SIG-M5 treated with dmso at 0.1 percent for 504 hours (cell line): ENCODE measurements around the gene ZNF217.
"Not testable (repeated sequence)": the region's sequence is repeated elsewhere in the genome, so short reads cannot be mapped to it uniquely, and the experiment has no call there.

Source experiments
- DNase-seq: peaks from one replicate; lab custom pipeline; 2025; ENCODE audit not compliant: unreplicated experiment; lab: John Stamatoyannopoulos, UW

Gene ZNF217

DNA sequence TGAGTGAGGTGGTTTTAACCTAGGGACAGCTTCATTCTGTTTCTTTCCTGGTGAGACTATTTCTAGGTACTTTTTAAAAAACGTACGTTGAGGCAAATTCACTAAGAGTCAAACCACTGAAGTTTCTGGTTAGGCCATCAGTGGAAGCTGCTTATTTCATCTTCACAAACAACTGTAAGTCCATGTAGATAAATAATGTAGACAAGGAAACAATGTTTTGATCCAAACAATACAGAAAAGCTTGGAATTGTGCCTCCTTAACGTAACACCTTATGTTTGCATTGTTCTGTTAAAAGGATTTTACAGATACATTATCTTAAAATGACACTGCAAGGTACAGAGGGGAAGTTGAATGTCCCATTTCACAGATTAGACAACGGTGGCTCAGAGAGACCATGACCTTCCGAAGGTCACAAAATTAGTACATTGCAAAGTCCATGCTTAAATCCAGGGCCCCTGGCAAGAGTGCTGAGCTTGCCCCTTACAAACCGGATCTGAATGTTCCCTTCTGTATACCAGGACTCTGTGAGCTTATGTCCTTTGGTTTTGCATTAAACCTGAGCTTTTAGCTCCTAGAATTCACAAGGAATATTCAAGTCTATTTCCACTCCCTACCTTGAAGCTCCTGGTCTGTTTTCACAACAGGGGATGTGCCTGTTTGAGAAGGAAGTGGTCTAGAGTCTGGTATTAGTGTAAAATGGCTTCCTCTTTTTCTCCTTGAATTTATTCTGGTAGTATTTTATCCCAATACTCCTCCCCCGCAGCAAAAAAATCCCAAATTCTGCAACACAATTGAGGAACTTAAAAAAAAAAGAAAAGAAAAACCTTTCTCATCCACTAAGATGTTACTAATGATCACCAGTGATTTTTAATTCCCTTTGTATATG is 28.9 kb upstream of the ZNF217 start:
- DNase-seq, result peak; percentile 95

DNA sequence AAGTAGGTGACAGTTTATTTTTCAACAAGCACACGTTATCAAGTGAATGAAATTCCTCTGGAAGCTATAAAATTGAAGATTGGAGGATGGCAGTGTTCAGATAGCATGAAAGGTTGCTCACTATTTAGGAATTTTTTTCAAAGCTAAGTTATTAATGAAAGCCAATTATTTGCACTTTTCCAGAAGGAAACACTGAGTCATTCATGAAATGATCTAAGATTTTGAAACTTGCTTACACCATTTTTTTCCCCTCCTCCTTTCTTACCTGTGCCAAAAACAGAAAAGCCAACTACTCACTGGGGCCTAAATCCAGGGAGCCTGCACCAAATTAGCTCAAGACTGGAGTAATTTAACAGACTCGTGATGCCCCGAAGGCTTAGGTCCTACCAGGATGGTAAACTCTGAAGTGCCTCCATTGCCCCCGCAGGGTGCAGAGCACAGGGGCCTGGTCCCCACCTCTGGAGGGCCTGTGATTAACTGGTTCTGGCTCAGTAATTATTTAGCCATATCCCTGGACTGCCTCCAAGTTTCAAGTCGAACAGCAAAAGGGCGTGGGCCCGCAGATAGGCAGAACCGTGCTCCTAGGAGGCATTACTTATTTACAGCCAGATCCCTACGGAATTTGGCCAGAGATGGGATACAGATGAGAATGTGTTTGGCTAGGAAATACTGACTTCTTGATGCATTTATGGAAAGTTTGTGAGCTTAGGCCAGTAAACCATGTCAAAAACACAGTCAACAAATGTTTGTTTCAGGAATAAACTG is 28.0 kb upstream of the ZNF217 start:
- DNase-seq, result peak; percentile 100

DNA sequence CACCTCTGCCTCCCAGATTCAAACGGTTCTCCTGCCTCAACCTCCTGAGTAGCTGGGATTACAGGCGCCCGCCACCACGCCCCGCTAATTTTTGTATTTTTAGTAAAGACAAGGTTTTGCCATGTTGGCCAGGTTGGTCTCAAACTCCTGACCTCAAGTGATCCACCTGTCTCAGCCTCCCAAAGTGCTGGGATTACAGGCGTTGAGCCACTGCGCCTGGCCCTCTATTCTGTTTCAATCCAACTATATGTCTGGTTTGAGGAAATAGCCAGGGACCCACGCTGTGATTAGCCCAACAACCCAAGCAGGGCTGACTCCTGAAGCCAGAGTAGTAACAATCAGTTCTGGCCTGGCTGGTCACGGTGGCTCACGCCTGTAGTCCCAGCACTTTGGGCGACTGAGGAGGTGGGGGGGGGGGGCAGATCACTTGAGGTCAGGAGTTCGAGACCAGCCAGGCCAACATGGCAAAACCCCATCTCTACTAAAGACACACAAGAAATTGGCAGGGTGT is 24.9 kb upstream of the ZNF217 start:
- not testable (repeated sequence) for DNase-seq

DNA sequence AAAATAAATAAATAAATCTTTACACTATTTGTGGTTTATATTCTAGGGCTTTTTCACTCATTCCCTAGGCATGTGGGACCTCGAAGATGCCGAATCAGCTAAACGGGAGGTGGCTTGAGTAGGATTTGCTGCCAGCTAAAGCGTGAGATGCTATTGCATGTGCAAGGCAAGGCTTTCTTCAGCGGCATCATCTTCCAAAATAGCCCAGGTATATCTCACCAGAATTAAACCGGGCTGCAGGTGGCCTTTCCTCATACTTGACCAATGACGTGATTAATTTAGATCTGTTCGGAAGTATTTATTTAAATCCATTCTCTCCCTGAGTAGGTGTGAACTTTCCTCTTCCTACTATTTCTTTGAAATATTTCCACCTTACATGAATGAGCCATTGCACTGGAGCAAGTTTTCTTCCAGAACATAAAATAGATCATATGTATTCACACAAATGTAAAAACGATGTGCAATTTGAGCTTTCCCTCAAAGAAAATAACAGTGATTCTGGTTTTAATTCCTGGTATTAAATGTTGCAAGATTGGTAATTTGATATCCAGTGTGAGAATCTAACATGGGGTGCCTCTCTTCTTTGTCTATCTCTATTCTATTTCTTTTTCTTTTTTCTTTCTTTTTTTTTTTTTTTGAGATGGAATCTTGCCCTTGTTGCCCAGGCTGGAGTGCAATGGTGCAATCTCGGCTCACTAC is 24.3 kb upstream of the ZNF217 start:
- DNase-seq, result no peak

DNA sequence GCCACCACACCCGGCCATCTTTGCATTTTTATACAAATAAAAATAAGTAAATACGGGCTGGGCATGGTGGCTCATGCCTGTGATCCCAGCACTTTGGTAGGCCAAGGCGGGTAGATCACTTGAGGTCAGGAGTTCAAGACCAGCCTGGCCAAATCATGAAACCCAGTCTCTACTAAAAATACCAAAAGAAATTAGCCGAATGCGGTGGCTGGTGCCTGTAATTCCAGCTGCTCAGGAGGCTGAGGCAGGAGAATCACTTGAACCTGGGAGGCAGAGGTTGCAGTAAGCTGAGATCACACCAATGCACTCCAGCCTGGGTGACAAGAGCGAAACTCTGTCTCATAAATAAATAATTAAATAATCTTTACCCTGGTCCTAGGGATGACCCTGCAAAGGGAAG is 22.9 kb upstream of the ZNF217 start:
- DNase-seq, result not testable (repeated sequence)

DNA sequence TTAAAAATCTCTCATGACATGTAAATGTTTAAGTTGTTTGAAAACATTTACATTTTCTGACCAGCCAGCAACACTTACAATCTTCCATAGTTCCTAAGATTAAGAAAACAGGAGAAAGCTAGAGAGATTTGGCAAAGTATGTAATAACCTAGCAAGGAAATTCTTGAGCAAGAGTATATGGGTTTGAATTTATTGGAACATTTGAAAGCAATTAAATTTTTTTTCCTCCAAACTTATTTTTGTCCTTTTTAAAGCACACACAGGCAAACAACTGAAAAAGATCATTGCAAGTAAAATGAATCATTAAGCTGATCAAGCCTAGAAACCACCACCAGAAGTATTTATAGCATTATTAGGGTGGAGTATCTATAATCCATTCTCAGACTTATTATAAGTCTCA is 20.1 kb upstream of the ZNF217 start:
- DNase-seq, result no peak

DNA sequence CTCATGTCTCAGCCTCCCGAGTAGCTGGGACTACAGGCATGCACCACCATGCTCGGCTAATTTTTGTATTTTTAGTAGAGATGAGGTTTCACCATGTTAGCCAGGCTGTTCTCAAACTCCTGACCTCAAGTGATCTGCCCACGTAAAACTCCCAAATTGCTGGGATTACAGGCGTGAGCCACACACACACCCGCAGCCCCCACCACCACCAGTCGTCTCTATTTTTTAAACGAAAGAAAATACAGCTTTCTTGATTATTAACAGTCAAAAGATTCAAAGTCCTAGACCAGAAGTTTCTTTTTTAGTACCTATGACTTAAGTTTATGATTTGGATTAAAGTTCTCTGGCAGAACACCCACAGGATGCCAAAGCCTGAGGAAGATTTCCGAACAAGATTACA is 18.6 kb upstream of the ZNF217 start:
- not testable (repeated sequence) for DNase-seq

DNA sequence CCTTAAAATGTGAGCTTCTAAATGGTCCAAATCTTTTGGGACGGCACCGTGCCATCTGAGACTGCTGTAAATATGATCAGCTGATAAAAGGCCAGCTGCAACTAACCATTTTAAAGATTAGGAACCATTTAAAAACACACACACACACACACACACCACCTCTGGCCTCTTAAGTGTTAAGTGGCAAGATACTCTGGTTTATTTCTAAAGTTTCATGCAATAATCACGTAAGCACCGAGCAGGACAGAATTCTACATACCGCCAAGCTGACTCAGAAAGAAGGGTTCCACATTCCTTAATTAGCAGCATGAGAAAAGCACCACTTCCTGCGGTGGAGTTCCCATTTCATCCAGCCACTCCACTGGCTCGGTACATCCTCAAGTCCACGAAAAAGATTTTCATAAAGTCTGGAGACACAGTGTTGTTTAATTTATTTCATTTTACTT is 17.8 kb upstream of the ZNF217 start:
- DNase-seq, result peak; percentile 93

DNA sequence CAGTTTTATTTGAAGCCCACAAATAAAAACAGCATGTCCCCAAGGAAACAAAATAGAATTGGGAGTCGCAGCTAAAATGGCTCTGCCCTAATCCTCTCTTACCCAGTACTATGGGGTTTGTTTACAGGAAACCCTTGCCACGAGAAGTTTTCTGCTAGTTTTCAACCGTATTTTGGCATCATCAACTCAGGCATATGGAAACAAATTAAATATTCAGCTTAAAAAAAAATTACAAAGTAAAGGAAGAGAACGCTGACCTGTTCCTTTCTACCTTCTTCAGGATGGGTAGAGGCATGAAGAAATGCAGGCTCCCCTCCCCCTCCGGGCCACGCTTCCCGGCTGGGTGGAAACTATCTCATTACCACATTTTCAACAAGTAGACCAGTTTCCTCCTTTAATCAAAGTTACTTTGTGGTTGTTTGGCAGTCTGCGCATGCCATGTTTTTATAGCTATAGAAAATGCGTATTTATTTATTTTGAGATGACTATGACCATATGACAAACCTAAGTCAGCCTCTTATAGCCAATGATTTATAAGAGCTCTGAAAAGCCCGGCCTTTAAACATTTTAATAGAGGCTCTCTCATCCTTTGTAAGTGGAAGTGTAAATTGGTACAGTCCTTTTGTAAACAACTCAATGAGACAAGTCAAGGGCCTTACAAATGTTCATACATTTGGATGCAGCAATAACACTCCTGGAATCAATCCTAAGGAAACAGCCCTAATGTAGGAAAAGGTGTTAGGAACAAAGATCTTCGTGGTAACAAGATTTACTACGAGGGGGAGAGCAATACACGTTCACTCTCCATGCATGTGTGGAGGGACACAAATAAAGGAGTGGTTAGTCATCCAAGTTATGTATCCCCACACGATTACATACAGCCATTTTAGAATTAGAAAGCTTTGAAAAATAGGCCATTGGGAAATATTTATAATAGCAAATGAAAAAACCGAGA is 16.1 kb upstream of the ZNF217 start:
- DNase-seq, result peak; percentile 88

DNA sequence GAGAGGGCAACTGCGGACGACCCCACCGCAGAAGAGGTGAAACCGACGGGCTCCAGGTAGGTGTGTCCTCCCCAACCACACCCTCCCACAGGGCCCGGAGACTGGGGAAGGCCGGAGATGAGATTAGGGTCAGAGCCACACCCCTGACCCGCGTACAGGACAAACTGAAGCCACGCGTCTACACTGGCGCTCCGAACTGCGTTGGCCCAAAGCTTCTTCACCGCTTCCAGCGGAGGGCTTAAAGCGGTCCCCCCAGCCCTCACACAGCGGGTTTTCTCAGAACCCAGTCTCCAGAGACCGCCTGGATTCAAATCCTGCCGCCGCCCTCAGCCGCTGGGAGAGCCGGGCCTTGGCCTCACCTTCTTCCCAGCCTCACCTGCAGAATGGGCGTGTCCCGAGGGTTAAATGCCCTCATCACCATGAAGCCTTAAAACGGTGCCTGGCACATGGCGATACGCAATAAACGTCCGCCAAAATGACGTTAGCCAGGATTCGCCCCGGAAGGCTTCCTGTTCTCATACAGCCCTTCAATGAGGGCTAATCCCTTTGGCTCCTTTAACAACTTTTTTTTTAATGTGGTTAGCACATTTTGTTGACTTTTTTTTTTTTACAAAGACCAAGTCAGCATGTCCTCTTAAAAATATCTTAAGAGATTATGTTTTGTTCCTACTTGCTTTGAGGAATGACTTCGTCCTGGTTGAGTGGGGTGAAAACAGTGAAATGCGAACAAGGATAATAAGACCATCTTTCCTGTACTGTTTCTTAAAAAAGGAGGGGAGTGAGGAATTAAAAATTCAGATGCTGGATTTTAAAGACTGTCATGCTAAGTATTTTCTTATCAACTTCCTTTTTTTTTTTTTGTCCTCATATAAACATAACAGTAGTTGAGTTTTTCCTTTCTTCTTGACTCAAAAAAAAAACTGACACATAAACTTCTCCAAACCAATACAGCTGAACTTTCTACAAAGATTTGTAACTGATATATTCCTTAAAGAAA is 15.1 kb upstream of the ZNF217 start:
- no peak for DNase-seq

DNA sequence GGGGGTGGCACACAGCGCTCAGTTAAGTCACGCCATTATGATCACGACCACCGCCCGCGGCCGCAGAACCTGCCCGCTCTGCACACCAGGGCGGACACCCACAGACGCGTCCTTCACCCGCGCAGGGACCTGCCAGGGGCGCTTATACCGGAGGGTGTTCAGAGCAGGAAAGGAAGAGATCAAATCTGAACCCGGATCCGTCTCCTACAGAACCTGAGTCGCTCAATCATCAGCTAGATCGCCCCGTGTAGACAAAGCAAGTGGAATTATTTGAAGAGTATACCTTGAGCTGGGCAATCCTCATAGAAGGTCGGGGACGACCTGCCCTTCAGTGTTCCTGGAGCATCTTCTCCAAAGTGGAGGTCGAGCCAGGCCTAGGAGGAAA is 14.4 kb upstream of the ZNF217 start:
- no peak for DNase-seq

DNA sequence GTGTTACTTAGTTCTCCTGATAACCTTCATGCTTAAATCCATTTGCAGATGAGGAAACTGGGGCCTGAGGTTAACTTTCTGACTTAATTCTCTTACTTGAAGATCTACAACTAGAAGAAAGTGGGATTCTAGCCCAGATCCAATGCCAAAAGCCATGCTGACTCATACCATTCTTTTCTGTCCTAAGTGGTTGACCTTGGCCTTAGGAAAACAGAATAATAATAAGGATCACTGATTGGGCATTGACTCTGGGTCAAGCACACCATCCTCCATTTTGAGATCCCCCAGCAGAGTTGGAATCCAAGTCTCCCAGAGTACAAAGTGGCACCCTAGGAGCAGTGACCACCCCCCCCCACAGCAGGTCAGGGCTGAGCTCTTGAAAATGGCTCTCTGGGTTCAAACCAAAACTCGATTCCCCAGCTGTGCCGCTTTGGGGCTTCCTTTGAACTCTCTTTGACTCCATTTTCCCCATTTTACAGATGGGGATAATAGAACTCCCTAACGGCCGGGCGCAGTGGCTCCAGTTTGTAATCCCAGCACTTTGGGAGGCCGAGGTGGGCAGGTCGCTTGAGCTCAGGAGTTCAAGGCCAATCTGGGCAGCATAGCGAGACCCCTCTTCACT is 12.8 kb upstream of the ZNF217 start:
- peak; percentile 71 for DNase-seq

DNA sequence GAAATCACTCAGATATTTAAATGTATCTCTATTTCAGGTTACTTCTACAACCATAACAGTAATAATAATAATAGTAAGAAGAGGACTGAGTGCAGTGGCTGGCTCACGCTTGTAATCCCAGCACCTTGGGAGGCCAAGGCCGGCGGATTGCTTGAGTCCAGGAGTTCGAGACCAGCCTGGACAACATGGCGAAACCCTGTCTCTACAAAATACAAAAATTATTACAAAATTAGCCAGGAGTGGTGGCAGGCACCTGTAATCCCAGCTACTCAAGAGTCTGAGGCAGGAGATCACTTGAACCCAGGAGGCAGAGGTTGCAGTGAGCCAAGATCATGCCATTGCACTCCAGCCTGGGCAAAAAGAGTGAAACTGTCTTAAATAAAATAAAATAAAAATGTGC is 11.8 kb upstream of the ZNF217 start:
- DNase-seq, result not testable (repeated sequence)

DNA sequence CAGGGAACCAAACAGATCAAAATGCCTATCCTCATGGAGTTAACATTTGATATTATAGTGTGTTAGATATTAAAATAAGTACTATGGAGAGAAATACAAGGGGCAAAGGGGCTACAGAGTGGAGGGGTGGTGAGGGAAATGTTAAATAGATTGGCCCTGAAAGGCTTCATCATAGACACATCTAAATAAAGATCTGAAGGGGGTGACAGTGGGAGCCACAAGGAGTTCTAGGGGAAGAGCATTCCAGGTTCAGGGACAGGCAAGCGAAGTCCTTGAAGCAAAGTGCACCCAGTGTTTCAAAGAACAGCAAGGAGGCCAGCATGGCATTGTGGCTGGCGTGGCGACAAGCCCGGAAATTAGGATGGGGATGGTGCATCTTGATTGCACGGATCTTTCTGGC is 11.2 kb upstream of the ZNF217 start:
- not testable (repeated sequence) for DNase-seq

DNA sequence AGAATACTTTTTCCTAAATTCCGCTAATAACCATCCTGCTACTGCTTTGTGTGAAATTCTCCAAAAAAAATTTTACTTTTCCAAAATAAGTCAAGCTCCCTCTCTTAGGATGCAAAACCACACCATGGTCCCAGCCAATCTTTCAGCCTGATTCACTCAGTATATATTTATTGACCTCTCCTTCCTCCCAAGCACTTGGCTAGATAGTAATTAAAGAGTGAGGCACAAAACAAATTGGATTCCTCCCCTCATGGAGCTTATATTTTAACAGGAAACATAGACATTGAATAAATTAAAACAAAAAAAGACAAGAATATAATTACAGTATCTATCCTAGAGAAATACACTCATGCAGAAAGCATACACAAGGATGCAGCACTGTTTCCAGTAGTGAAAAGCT is 9.0 kb upstream of the ZNF217 start:
- DNase-seq, result no peak

DNA sequence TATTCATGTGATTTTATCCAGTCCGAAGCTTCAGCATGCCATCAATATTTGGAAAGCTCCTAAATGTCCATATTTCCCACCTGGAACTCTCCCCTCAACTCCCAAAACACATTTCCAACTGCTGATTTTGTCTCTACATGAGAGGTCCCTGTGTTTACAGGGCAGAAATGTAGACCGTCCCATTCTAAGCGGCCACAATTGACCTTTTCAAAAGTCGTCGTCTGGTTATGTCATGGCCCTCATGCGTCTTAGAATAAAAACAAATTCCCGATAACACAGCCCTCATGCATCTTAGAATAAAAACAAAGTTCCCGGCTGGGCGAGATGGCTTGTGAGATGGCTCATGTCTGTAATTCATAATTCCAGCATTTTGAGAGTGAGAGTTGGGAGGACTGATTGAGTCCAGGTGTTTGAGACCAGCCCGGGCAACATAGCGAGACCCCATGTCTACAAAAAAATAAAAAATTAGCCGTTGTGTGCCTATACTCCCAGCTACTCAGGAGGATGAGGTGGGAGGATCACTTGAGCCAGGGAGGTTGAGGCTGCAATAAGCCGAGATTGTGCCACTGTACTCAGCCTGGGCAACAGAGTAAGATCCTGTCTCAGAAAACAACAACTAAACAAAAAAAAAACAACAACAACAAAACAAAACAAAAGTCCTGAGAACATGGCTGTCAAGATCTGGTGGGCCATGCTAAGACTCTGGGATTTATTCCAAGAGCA is 6.4 kb upstream of the ZNF217 start:
- no peak for DNase-seq

DNA sequence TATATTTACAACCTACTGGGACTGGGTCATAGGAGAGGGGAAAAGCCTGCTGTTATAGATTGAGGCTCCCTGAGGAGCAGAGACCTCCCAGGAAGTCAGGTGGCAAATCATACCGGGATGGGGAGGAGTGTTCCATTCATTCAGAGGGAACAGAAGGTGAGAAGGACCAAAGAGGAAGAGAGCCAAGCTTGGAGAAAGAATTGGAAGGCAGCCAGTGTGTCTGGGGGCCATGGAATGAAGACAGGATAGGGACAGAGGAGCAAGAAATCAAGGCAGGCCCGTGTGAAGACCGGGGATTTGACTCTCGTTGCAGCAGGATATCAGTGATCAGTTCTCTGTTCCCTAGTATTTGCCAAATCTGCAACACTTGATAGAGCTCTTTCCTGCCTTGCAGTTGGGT is 5.7 kb upstream of the ZNF217 start:
- DNase-seq, result no peak

DNA sequence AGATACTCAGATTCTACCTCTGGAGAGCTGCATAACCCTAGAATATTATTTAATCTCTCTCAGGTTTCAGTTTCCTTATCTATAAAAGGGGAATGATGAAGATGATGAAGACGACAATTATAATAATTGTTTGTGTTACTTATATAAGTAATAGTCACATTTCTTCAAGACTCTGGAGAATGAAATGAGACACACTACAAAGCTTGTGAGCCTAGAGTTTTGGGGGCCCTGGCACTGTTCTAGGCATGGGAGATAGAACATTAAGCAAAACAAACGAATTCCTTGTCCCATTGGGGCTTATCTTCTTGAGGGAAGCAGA is 5.4 kb upstream of the ZNF217 start:
- DNase-seq, result no peak
